Measurements from ENCODE around the gene RPL34.
"Not testable (repeated sequence)": the region's sequence is repeated elsewhere in the genome, so short reads cannot be mapped to it uniquely, and the experiment has no call there.

The RPL34 gene

GRCh38 chr4:108589961-108590360 lies 30.4 kb upstream of the RPL34 start:
- H3K4me3 ChIP-seq (ENCODE audit: low read depth, low read length): no peak overlapping the region
- no peak for DNase-seq (ENCODE audit: low read depth)
- in situ Hi-C loops (cut with HindIII; ENCODE audit: low sequenced_read_pairs): no loop called here
- no peak for TF ChIP-seq CTCF (IDR thresholded peaks at IDR 0.05; ENCODE audit: low read depth, low read length, missing control alignments)

GRCh38 chr4:108590776-108591175 lies 29.6 kb upstream of the RPL34 start:
- DNase-seq (ENCODE audit: low read depth): no peak
- in situ Hi-C loops (cut with HindIII; ENCODE audit: low sequenced_read_pairs): no loop called here
- H3K4me3 ChIP-seq (ENCODE audit: low read depth, low read length): no peak overlapping the region
- TF ChIP-seq CTCF (IDR thresholded peaks at IDR 0.05; ENCODE audit: low read depth, low read length, missing control alignments): no peak

- in situ Hi-C loops (cut with HindIII; ENCODE audit: low sequenced_read_pairs): no loop called here
- no peak overlapping the region for H3K4me3 ChIP-seq (ENCODE audit: low read depth, low read length)
- TF ChIP-seq CTCF (IDR thresholded peaks at IDR 0.05; ENCODE audit: low read depth, low read length, missing control alignments): no peak
- no peak for DNase-seq (ENCODE audit: low read depth)
Observed at GRCh38 chr4:108592674-108592986, 27.7 kb upstream of the RPL34 start.

GRCh38 chr4:108594296-108594695 lies 26.1 kb upstream of the RPL34 start:
- DNase-seq (ENCODE audit: low read depth); in situ Hi-C loops (cut with HindIII; ENCODE audit: low sequenced_read_pairs); H3K4me3 ChIP-seq (ENCODE audit: low read depth, low read length): not testable (repeated sequence)

- in situ Hi-C loops (cut with HindIII; ENCODE audit: low sequenced_read_pairs): no loop called here
- no peak for TF ChIP-seq CTCF (IDR thresholded peaks at IDR 0.05; ENCODE audit: low read depth, low read length, missing control alignments)
- no peak for DNase-seq (ENCODE audit: low read depth)
- H3K4me3 ChIP-seq (ENCODE audit: low read depth, low read length): no peak overlapping the region
Observed at GRCh38 chr4:108596344-108596743, 24.0 kb upstream of the RPL34 start.

GRCh38 chr4:108601106-108601505 lies 19.3 kb upstream of the RPL34 start:
- no peak for TF ChIP-seq CTCF (IDR thresholded peaks at IDR 0.05; ENCODE audit: low read depth, low read length, missing control alignments)
- in situ Hi-C loops (cut with HindIII; ENCODE audit: low sequenced_read_pairs): no loop called here
- no peak overlapping the region for H3K4me3 ChIP-seq (ENCODE audit: low read depth, low read length)
- DNase-seq (ENCODE audit: low read depth): no peak

GRCh38 chr4:108601532-108601931 lies 18.8 kb upstream of the RPL34 start:
- in situ Hi-C loops (cut with HindIII; ENCODE audit: low sequenced_read_pairs): no loop called here
- no peak for DNase-seq (ENCODE audit: low read depth)
- TF ChIP-seq CTCF (IDR thresholded peaks at IDR 0.05; ENCODE audit: low read depth, low read length, missing control alignments): no peak
- H3K4me3 ChIP-seq (ENCODE audit: low read depth, low read length): no peak overlapping the region
